Urinary bladder (tissue), 4 donors: ENCODE results near the gene PPP2CA. TPM values are rescaled to one million over a fixed set of nuclear protein-coding genes. Genes with fewer than 3 reads are reported as not detected.

Experiments used
- DNase-seq: peaks from one replicate; pipeline ENCODE4 v3.0.0-alpha.2; 2015; ENCODE audit errors: extremely low spot score
- H3K27ac ChIP-seq: one replicate; pipeline ENCODE4 v1.5.1; 2013; ENCODE audit warnings: low read depth, mild to moderate bottlenecking, moderate library complexity
- H3K36me3 ChIP-seq: one replicate; pipeline ENCODE4 v1.6.1; 2013; ENCODE audit warnings: mild to moderate bottlenecking, moderate library complexity; ENCODE audit not compliant: insufficient read depth
- H3K4me1 ChIP-seq: one replicate; pipeline ENCODE4 v1.6.1; 2013; ENCODE audit warnings: mild to moderate bottlenecking, moderate library complexity; ENCODE audit not compliant: insufficient read depth
- H3K4me3 ChIP-seq: one replicate; pipeline ENCODE4 v1.5.1; 2013; ENCODE audit warnings: low read depth, low read length
- WGBS: extraction: QIAGEN DNeasy Blood & Tissue Kit; methylation state at CpG from one replicate; pipeline ENCODE4 v1.1.7; 2013; 5-methylcytosine and 5-hydroxymethylcytosine counted together
- polyA plus RNA-seq: library from polyadenylated mRNA; stranded (reverse); fragments of 200-250 nt; gene quantifications from one replicate; pipeline ENCODE4 v1.2.3, GENCODE V29; 2013
- total RNA-seq: library from RNA; depleted of rRNA; stranded (reverse); fragments of >200 nt; gene quantifications from one replicate; pipeline ENCODE4 v1.2.3, GENCODE V29; 2014
- donor health status: healthy with polysubstance abuse.
- donor health status: healthy.

PPP2CA gene
- total and polyA plus RNA-seq, 2 donors = 67.5 to 77.9 TPM

GRCh38 chr5:134195666-134196065 is 30.2 kb downstream of the PPP2CA start:
- Histone ChIP-seq H3K36me3 (peaks cover 6% of the 10 kb centered on the region), H3K4me1 (no peaks in the 10 kb centered on the region), H3K27ac (no peak overlapping the region), H3K4me3 (no peak overlapping the region)
- DNase-seq = no peak
- 71% methylated on average over 5 of the region's 5 CpGs for WGBS

- Histone ChIP-seq H3K27ac (no peak overlapping the region), H3K36me3 (no peaks in the 10 kb centered on the region), H3K4me1 (no peaks in the 10 kb centered on the region), H3K4me3 (no peak overlapping the region)
- WGBS = 76% methylated on average over 3 of the region's 3 CpGs
- no peak for DNase-seq
Measured at GRCh38 chr5:134189031-134189430, 36.8 kb downstream of the PPP2CA start.

- H3K4me1 ChIP-seq = no peaks in the 10 kb centered on the region
- DNase-seq = no peak
- 89% methylated on average over 1 of the region's 1 CpG for WGBS
- no peak overlapping the region for H3K4me3 ChIP-seq
- H3K27ac ChIP-seq = no peak overlapping the region
- H3K36me3 ChIP-seq = no peaks in the 10 kb centered on the region
Measured at GRCh38 chr5:134188092-134188491, 37.8 kb downstream of the PPP2CA start.

GRCh38 chr5:134184155-134185135 is 41.4 kb downstream of the PPP2CA start:
- 55% methylated on average over 11 of the region's 11 CpGs for WGBS

GRCh38 chr5:134183481-134183880 is 42.4 kb downstream of the PPP2CA start:
- Histone ChIP-seq H3K4me3 (no peak overlapping the region), H3K4me1 (no peaks in the 10 kb centered on the region), H3K27ac (no peak overlapping the region), H3K36me3 (no peaks in the 10 kb centered on the region)
- DNase-seq = no peak

More at GRCh38 chr5:134184155-134185135, 41.4 kb downstream of the PPP2CA start:
- no peaks in the 10 kb centered on the region for H3K4me1 ChIP-seq
- no peak overlapping the region for H3K27ac ChIP-seq
- no peak for DNase-seq
- no peak overlapping the region for H3K4me3 ChIP-seq
- no peaks in the 10 kb centered on the region for H3K36me3 ChIP-seq

- Histone ChIP-seq H3K27ac (no peak overlapping the region), H3K4me1 (no peaks in the 10 kb centered on the region), H3K4me3 (no peak overlapping the region), H3K36me3 (no peaks in the 10 kb centered on the region)
- 78% methylated on average over 3 of the region's 3 CpGs for WGBS
- DNase-seq = no peak
Measured at GRCh38 chr5:134178096-134178419, 47.8 kb downstream of the PPP2CA start.

GRCh38 chr5:134177369-134178095 is 48.3 kb downstream of the PPP2CA start:
- Histone ChIP-seq H3K4me3 (peak overlapping the region; percentile 93), H3K27ac (peak overlapping the region; percentile 99), H3K4me1 (no peaks in the 10 kb centered on the region), H3K36me3 (no peaks in the 10 kb centered on the region)
- DNase-seq = peak; percentile 7
- 16% methylated on average over 29 of the region's 29 CpGs for WGBS

- H3K4me1 ChIP-seq = no peaks in the 10 kb centered on the region
- peak; percentile 83 for DNase-seq
- peak within 1 kb of the TSS; percentile 93 for H3K4me3 ChIP-seq
- WGBS = under 1% methylated on average over 92 of the region's 92 CpGs
- H3K27ac ChIP-seq = peak within 1 kb of the TSS; percentile 99
- no peaks in the 10 kb centered on the region for H3K36me3 ChIP-seq
Measured at GRCh38 chr5:134176511-134177368, 49.1 kb downstream of the PPP2CA start, which contains the start of gene SKP1. Gene SKP1 (minus strand): TSS chr5:134176950. CDS start chr5:134174022, 2,928 bp downstream.

- peak overlapping the region; percentile 99 for H3K27ac ChIP-seq
- DNase-seq = no peak
- H3K4me1 ChIP-seq = no peaks in the 10 kb centered on the region
- H3K4me3 ChIP-seq = peak overlapping the region; percentile 93
- H3K36me3 ChIP-seq = no peaks in the 10 kb centered on the region
- WGBS = 1% methylated on average over 31 of the region's 31 CpGs
Measured at GRCh38 chr5:134175921-134176510, 49.9 kb downstream of the PPP2CA start.

GRCh38 chr5:134174841-134175839 is 50.7 kb downstream of the PPP2CA start:
- 23% methylated on average over 10 of the region's 10 CpGs for WGBS
- no peaks in the 10 kb centered on the region for H3K4me1 ChIP-seq
- no peak overlapping the region for H3K27ac ChIP-seq
- no peaks in the 10 kb centered on the region for H3K36me3 ChIP-seq
- peak overlapping the region; percentile 93 for H3K4me3 ChIP-seq
- DNase-seq = no peak

GRCh38 chr5:134171972-134172371 is 53.9 kb downstream of the PPP2CA start:
- WGBS = 94% methylated on average over 4 of the region's 4 CpGs

GRCh38 chr5:134162592-134162991 is 63.3 kb downstream of the PPP2CA start:
- Histone ChIP-seq H3K27ac (no peak overlapping the region), H3K36me3 (peaks cover 4% of the 10 kb centered on the region), H3K4me3 (no peak overlapping the region), H3K4me1 (no peaks in the 10 kb centered on the region)
- DNase-seq = no peak
- 96% methylated on average over 5 of the region's 5 CpGs for WGBS

More at GRCh38 chr5:134171972-134172371, 53.9 kb downstream of the PPP2CA start:
- peaks cover 3% of the 10 kb centered on the region for H3K36me3 ChIP-seq
- no peaks in the 10 kb centered on the region for H3K4me1 ChIP-seq
- H3K4me3 ChIP-seq = no peak overlapping the region
- DNase-seq = no peak
- no peak overlapping the region for H3K27ac ChIP-seq
